ENCODE measurements around the gene ZNF408.

ZNF408 gene

DNA sequence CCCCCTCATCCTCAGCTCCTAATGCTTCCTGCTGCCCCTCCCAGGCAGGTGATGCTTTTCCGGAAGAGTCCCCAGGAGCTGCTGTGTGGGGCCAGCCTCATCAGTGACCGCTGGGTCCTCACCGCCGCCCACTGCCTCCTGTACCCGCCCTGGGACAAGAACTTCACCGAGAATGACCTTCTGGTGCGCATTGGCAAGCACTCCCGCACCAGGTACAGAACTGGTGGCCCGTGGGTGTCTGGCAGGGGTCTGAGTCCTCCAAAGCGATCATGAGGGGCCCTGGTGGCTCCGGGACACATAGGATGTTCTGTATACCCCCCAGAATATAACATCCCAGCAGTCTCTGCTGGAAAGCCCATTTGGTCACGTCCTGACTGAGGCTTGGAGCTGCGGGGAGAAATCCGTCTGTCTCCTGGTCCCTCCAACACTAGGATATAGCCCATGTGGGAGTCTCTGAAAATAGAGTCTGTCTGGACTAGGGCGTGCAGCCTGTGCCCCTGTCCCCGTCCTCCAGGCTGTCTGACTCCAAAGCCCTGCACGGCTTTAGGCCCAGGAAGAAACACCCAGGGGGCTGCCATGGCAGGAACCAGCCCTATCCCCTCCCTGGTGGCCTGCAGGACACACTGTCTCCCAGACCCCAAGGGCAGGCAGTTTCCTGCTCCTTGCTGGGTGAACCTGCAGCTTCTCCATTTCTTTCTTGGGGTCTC lies 27.3 kb downstream of the ZNF408 start:
- no peak for DNase-seq (ENCODE audit: low spot score)

DNA sequence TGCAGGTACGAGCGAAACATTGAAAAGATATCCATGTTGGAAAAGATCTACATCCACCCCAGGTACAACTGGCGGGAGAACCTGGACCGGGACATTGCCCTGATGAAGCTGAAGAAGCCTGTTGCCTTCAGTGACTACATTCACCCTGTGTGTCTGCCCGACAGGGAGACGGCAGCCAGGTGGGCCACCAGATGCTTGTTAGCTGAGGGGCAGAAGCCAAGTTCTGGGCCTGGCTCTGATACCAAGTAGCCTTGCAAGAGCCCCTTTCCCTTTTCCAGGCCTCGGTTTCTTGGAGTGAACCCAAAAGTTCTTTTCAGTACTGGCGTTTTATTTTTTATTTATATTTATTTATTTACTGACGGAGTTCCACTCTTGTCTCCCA lies 27.8 kb downstream of the ZNF408 start:
- DNase-seq (ENCODE audit: low spot score), result no peak

DNA sequence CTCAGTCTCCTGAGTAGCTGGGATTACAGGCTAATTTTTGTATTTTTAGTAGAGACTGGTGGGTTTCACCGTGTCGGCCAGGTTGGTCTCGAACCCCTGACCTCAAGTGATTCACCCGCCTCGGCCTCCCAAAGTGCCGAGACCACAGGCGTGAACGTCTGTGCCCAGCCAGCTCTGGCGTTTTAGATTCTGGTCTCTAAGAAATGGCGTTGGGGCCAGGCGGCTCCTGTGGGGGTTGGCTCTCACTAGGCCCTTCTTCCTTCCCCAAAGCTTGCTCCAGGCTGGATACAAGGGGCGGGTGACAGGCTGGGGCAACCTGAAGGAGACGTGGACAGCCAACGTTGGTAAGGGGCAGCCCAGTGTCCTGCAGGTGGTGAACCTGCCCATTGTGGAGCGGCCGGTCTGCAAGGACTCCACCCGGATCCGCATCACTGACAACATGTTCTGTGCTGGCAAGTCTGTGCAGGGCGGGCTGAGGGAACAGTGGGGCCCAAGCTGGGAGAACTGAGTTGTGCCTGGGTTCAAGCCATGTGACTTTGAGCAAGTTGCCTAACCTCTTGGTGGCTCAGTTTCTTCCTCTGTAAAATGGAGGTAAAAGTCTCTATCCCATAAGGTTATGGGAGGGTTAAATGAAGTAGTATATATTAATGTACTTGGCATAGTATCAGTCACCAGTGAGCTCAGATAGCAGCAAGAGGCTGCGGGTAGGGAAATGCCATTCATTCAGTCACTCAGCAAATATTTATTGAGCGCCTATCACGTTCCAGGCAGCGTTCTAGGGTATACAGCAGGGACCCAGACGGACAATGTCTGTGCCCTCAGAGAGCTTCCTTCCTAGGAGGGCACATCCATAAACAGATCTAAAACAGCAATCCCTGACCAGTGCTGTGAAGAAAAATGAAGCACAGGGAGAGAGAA lies 28.5 kb downstream of the ZNF408 start:
- no peak for DNase-seq (ENCODE audit: low spot score)

DNA sequence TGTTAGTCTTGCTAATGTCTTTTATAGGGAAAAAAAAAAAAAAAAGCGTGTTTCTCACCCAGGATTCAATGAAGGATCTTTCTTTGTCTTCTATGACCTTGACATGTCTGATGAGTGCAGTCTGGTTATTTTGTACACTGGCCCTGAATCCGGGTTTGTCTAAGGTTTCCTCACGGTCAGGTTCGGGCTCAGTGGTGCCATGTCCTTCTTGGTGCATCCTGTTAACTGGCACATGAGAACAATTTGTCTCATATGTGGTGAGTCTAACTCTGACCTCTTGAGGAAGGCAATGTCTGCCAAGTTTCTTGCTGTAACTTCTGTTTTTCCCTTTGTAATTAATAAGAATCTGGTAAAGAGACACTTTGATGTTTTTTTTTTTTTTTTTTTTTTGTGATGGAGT lies 30.7 kb downstream of the ZNF408 start:
- no peak for DNase-seq (ENCODE audit: low spot score)

DNA sequence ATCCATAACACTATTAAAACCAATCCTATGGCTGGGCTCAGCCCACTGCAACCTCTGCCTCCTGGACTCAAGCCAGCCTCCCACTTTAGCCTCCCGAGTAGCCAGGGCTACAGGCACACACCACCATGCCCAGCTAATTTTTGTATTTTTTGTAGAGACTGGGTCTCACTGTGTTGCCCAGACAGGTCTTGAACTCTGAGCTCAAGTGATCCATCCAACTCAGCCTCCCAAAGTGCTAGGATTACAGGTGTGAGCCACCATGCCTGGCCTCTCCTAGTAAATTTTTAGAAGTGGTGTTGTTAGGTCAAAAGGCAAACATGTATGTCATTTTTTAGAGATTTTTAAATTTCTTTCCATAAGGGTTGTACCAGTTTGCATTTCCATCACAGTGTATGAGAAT lies 32.4 kb downstream of the ZNF408 start:
- no peak for DNase-seq (ENCODE audit: low spot score)

DNA sequence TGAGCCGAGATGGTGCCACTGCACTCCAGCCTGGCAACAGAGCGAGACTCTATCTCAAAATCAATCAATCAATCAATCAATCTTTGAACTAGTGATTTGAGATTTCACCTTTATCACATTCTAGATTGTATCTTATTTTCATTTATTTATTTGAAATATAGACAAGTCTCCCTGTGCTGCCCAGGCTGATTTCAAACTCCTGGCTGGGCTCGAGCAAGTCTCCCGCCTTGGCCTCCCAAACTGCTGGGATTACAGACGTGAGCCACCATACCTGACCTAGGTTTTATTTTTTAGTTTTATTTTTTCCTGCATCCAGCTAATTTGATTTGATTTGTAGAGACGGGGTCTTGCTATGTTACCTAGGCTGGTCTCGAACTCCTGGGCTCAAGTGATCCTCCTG lies 35.3 kb downstream of the ZNF408 start:
- no peak for DNase-seq (ENCODE audit: low spot score)

DNA sequence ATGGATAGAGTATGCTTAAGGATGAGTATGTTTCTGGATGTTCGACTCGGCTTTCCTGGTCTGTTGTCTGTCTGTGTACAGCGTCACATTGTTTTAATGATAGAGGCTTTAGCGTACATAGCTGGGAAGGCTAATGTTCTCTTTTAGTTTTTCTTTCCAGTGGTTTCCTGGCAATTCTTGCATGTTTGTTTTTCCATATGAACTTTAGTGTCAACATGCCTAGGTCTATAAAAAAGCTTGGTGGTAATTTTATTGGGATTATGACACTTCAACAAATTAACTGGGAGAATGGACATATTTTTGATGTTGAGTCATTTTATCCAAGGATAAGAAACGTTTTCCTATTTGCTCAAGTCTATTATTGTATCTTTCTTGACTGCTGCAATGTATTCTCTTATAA lies 35.8 kb downstream of the ZNF408 start:
- no peak for DNase-seq (ENCODE audit: low spot score)

DNA sequence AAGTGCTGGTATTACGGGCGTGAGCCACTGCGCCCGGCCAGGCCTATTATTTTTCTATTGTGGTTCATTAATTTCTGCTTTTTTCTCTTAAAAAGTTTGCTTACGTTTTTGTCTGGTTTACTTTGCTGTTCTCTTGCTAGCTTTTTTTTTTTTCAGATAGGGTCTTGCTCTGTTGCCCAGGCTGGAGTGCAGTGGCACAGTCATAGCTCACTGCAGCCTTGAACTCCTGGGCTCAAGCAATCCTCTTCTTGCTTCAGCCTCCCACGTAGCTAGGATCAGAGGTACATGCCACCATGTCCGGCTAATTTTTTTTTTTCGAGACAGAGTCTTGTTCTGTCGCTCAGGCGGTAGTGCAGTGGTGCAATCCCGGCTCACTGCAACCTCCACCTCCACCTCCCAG lies 36.9 kb downstream of the ZNF408 start:
- DNase-seq (ENCODE audit: low spot score), result no peak

DNA sequence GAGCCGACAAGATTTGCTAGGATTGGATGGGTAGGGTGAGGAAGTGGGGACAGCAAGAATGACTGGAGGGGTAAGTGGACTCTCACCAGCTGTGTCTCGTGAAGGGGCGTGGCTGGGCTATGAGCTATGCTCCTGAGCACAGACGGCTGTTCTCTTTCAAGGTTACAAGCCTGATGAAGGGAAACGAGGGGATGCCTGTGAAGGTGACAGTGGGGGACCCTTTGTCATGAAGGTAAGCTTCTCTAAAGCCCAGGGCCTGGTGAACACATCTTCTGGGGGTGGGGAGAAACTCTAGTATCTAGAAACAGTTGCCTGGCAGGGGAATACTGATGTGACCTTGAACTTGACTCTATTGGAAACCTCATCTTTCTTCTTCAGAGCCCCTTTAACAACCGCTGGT lies 38.1 kb downstream of the ZNF408 start:
- no peak for DNase-seq (ENCODE audit: low spot score)

DNA sequence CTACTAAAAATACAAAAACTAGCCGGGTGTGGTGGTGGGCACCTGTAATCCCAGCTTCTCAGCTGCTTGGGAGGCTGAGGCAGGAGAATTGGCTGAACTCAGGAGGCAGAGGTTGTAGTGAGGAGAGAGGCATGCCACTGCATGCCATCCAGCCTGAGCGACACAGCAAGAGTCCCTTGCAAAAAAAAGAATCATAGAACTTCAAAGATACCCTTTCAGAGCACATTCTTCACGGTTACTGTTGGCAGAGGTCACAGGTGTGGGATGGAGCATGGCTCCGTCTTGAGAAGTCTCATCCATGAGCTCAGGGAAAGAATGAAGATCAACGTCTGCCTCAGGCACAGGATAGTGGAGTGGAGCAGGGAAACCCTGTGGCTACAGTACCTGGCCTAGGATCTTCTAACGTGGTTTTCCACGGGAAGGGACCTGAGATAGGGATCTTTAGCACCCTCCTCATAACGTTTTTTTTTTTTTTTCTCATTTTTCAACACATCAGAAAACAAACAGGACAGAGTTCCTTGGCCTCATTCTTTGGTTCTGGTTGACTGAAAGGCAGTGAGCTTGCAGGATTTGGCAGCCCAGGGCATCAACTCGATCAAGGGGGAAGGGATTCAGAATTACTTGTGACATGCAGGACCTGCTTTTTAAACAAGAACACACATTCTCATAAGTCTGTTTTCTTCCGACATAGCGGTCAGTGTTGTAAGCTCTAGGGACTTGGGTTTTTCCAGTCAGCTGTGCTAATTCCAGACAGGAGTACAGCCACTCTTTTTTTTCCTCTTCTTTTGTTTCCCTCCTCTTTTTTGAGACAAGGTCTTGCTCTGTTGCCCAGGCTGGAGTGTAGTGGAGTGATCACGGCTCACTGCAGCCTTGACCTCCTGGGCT lies 41.0 kb downstream of the ZNF408 start:
- no peak for DNase-seq (ENCODE audit: low spot score)

DNA sequence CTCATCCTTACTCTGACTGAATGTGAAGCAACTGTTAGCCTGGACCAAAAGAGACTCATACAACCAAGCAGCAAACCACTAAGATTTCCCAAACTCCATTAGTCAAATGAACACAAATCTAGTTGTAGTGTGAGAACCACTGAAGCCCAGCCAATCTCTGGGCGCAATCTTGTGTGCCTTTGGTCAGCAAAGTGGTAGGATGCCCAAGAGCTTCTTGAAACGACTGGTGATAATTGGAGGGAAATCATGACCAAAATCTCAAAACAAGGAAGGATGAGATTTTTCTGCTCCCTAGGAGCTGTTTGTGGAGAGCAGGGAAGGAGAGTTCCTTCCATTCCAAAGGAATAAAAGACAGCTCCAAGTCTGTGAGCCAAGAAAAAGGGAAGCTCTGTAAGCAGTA lies 42.2 kb downstream of the ZNF408 start:
- no peak for DNase-seq (ENCODE audit: low spot score)

DNA sequence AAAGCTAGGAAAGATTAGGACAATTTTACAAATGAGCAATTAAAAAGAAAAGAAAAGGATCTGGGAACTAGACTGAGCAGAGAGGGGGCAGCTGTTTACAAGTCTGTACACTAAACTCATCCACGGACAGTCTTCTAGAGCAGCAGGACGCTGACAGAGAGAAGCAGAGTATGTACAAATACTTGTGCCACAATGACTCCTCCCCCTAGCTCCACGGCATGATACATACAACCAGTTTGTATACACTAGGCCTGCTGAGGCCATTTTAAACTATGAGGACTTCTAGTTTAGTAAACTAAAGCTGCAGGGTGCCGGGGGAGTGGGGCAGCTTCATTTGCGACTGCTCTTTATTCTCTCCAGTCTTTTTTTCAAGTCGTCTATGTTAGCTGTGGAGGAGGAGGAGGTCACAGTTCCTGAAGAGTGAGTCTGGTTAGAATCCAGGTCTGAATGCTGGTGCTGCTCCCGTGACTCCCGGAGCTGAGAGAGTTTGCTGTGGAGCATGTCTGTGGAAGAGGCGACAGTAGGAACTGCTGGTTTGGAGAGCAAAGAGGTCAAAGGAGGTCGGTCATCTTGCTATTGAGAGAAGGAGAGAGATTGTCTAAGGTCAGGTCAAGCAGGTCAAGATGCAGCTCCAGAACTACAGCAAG lies 43.0 kb downstream of the ZNF408 start:
- DNase-seq (ENCODE audit: low spot score), result no peak

DNA sequence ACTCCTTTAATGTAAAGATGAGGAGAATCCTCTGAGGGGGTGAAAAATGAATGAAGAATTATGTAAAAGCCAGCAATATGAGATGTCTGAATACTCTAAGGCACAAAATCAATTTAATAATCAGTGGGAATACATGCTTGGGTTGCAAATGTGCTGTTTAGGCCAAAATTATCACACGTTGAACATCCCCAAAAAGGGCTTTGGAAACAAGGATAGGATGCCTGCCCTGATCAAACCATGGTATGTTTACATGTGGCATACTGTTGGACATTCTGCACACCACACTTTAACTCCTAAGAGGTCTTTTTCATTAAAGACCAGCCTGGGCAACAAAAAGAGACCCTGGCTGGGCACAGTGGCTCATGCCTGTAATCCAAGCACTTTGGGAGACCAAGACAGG lies 44.5 kb downstream of the ZNF408 start:
- DNase-seq (ENCODE audit: low spot score), result no peak

DNA sequence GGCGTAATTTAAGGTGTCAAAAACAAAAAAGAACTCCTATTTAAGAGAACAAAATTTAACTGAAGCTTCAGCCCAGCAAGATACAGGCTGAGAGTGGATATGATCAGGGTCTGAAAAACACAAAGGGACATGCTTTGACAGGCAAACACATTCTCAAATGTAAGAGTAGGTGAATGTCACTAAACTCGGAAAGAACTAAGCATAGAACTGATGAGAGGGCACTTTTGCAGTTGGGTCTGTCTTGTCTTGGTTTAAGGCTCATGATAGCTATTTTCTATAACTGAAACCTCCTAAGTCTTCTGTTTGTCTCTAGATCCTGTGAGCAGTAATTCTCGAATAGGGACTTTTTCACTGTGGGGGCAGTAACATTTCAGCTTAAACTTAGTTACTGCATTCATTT lies 45.2 kb downstream of the ZNF408 start:
- no peak for DNase-seq (ENCODE audit: low spot score)

DNA sequence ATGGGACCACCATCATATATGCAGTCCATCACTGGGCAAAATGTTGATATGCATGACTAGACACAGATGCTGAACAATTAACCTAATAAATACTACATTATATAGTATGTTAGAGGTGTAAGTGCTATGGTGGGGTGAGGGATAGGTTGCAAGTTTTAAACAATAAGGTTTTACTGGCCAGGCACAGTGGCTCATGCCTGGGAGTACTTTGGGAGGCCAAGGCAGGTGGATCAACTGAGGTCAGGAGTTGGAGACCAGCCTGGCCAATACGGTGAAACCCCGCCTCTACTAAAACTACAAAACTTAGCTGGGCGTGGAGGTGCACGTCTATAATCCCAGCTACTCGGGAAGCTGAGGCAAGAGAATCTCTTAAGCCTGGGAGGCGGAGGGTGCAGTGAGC lies 46.3 kb downstream of the ZNF408 start:
- no peak for DNase-seq (ENCODE audit: low spot score)

All from hematopoietic multipotent progenitor cell treated with erythropoietin and hydrocortisone succinate and interleukin-3 and kit ligand, for 15 days (in vitro differentiated cells).